ENCODE data around the gene TMEM14A. TPM values are rescaled to one million over a fixed set of nuclear protein-coding genes. Genes with fewer than 3 reads are reported as not detected.
"Not testable (repeated sequence)": the region's sequence is repeated elsewhere in the genome, so short reads cannot be mapped to it uniquely, and the experiment has no call there.

TMEM14A gene
- total RNA-seq, 1 donor = 19.9 TPM

GRCh38 chr6:52654007-52654406, 16.9 kb upstream of the TMEM14A start:
- no peaks in the 10 kb centered on the region for H3K36me3 ChIP-seq (ENCODE audit: insufficient read depth, low read length)
- no peak overlapping the region for H2AFZ ChIP-seq (ENCODE audit: low read length)
- peaks cover 13% of the 10 kb centered on the region for H3K4me1 ChIP-seq (ENCODE audit: insufficient read depth, low read length)
- TF ChIP-seq CTCF (IDR thresholded peaks at IDR 0.05; ENCODE audit: extremely low read depth, low read depth, low read length) = no peak
- H3K27me3 ChIP-seq (ENCODE audit: insufficient read depth, low read length) = no peaks in the 10 kb centered on the region
- H3K9me3 ChIP-seq (ENCODE audit: low read depth, low read length) = no peaks in the 10 kb centered on the region
- H3K79me2 ChIP-seq (ENCODE audit: insufficient read depth, low read length) = no peaks in the 10 kb centered on the region
- H3K4me2 ChIP-seq (ENCODE audit: insufficient read depth, low read length) = no peak overlapping the region
- no peak overlapping the region for H3K4me3 ChIP-seq (ENCODE audit: insufficient read depth, low read length)
- H3K27ac ChIP-seq (ENCODE audit: low read depth, low read length) = no peak overlapping the region
- no peaks in the 10 kb centered on the region for H4K20me1 ChIP-seq (ENCODE audit: insufficient read depth, low read length)
- no peak for DNase-seq (ENCODE audit: insufficient read length, low spot score, missing footprints)

- no peaks in the 10 kb centered on the region for H4K20me1 ChIP-seq (ENCODE audit: insufficient read depth, low read length)
Measured at GRCh38 chr6:52654592-52654991, 16.3 kb upstream of the TMEM14A start.

GRCh38 chr6:52655941-52656340, 15.0 kb upstream of the TMEM14A start:
- H3K36me3 ChIP-seq (ENCODE audit: insufficient read depth, low read length); DNase-seq (ENCODE audit: insufficient read length, low spot score, missing footprints); H3K4me2 ChIP-seq (ENCODE audit: insufficient read depth, low read length); H4K20me1 ChIP-seq (ENCODE audit: insufficient read depth, low read length); H3K79me2 ChIP-seq (ENCODE audit: insufficient read depth, low read length); H3K9me3 ChIP-seq (ENCODE audit: low read depth, low read length); H3K4me1 ChIP-seq (ENCODE audit: insufficient read depth, low read length); H3K27ac ChIP-seq (ENCODE audit: low read depth, low read length); H3K27me3 ChIP-seq (ENCODE audit: insufficient read depth, low read length); H2AFZ ChIP-seq (ENCODE audit: low read length); H3K4me3 ChIP-seq (ENCODE audit: insufficient read depth, low read length): not testable (repeated sequence)

More at GRCh38 chr6:52654592-52654991, 16.3 kb upstream of the TMEM14A start:
- no peaks in the 10 kb centered on the region for H3K9me3 ChIP-seq (ENCODE audit: low read depth, low read length)
- no peak for DNase-seq (ENCODE audit: insufficient read length, low spot score, missing footprints)
- no peaks in the 10 kb centered on the region for H3K36me3 ChIP-seq (ENCODE audit: insufficient read depth, low read length)
- H3K79me2 ChIP-seq (ENCODE audit: insufficient read depth, low read length) = no peaks in the 10 kb centered on the region
- peaks cover 9% of the 10 kb centered on the region for H3K4me1 ChIP-seq (ENCODE audit: insufficient read depth, low read length)
- H3K4me3 ChIP-seq (ENCODE audit: insufficient read depth, low read length) = no peak overlapping the region
- H2AFZ ChIP-seq (ENCODE audit: low read length) = no peak overlapping the region
- no peak overlapping the region for H3K4me2 ChIP-seq (ENCODE audit: insufficient read depth, low read length)
- no peaks in the 10 kb centered on the region for H3K27me3 ChIP-seq (ENCODE audit: insufficient read depth, low read length)
- no peak for TF ChIP-seq CTCF (IDR thresholded peaks at IDR 0.05; ENCODE audit: extremely low read depth, low read depth, low read length)
- no peak overlapping the region for H3K27ac ChIP-seq (ENCODE audit: low read depth, low read length)

- DNase-seq (ENCODE audit: insufficient read length, low spot score, missing footprints) = no peak
- Histone ChIP-seq H4K20me1 (ENCODE audit: insufficient read depth, low read length) (no peaks in the 10 kb centered on the region), H3K4me1 (ENCODE audit: insufficient read depth, low read length) (no peaks in the 10 kb centered on the region), H2AFZ (ENCODE audit: low read length) (no peak overlapping the region), H3K36me3 (ENCODE audit: insufficient read depth, low read length) (no peaks in the 10 kb centered on the region), H3K4me3 (ENCODE audit: insufficient read depth, low read length) (no peak overlapping the region), H3K4me2 (ENCODE audit: insufficient read depth, low read length) (no peak overlapping the region), H3K79me2 (ENCODE audit: insufficient read depth, low read length) (no peaks in the 10 kb centered on the region), H3K27me3 (ENCODE audit: insufficient read depth, low read length) (no peaks in the 10 kb centered on the region), H3K9me3 (ENCODE audit: low read depth, low read length) (no peaks in the 10 kb centered on the region), H3K27ac (ENCODE audit: low read depth, low read length) (no peak overlapping the region)
- TF ChIP-seq CTCF (IDR thresholded peaks at IDR 0.05; ENCODE audit: extremely low read depth, low read depth, low read length) = no peak
Measured at GRCh38 chr6:52657870-52658269, 13.0 kb upstream of the TMEM14A start.
